Measurements from ENCODE around the gene SRP72. TPM values are rescaled to one million over a fixed set of nuclear protein-coding genes. Genes with fewer than 3 reads are reported as not detected.
"Not testable (repeated sequence)": the region's sequence is repeated elsewhere in the genome, so short reads cannot be mapped to it uniquely, and the experiment has no call there.

Gene SRP72
- total RNA-seq, 1 experiment from 2014 or later: 118 TPM

GRCh38 chr4:56463711-56464110, 3.7 kb upstream of the SRP72 start:
- Histone ChIP-seq H4K20me1 (ENCODE audit: low read length) (peaks cover 7% of the 10 kb centered on the region), H3K36me3 (ENCODE audit: low read depth, low read length) (peaks cover 35% of the 10 kb centered on the region), H2AFZ (ENCODE audit: low read length) (no peak overlapping the region), H3K4me1 (ENCODE audit: insufficient read depth, low read length) (peaks cover 15% of the 10 kb centered on the region), H3K27me3 (ENCODE audit: low read length) (no peaks in the 10 kb centered on the region), H3F3A (ENCODE audit: low read length, unreplicated experiment) (no peaks in the 10 kb centered on the region), H3K79me2 (ENCODE audit: low read length) (peaks cover 52% of the 10 kb centered on the region), H3K9me2 (replicated peaks; ENCODE audit: low read length) (no peaks in the 10 kb centered on the region), H3K4me3 (ENCODE audit: low read length) (no peak overlapping the region), H3K9ac (ENCODE audit: low read length) (no peak overlapping the region), H3K27ac (ENCODE audit: low read length) (no peak overlapping the region), H3K4me2 (ENCODE audit: low read length) (no peak overlapping the region), H3K9me3 (ENCODE audit: low read length) (no peaks in the 10 kb centered on the region)
- POLR2A ChIA-PET (ENCODE audit: unreplicated experiment): no interaction called here
- ATAC-seq (no peak), DNase-seq (no peak)
- TF ChIP-seq CTCF (conservative IDR thresholded peaks at IDR 0.05; ENCODE audit: low read depth, low read length) (no peak), EZH2phosphoT487 (IDR thresholded peaks at IDR 0.05; ENCODE audit: borderline replicate concordance, low read length) (no peak), EZH2 (IDR thresholded peaks at IDR 0.05; ENCODE audit: low read length, unreplicated experiment) (no peak)
- no TSS peak for BruUV-seq (replicated peaks)
- intact Hi-C loops (cut with micrococcal nuclease): no loop called here
- CTCF ChIA-PET: no interaction called here

GRCh38 chr4:56464581-56464980, 2.8 kb upstream of the SRP72 start:
- no peak for ATAC-seq
- peaks cover 16% of the 10 kb centered on the region for H4K20me1 ChIP-seq (ENCODE audit: low read length)
- peaks cover 23% of the 10 kb centered on the region for H3K4me1 ChIP-seq (ENCODE audit: insufficient read depth, low read length)
- peak overlapping the region; percentile 7; the same call in 1 of the 2 replicates for H3K4me2 ChIP-seq (ENCODE audit: low read length)
- peaks cover 60% of the 10 kb centered on the region for H3K79me2 ChIP-seq (ENCODE audit: low read length)
- CTCF ChIA-PET: no interaction called here
- peaks cover 30% of the 10 kb centered on the region for H3K36me3 ChIP-seq (ENCODE audit: low read depth, low read length)
- no peaks in the 10 kb centered on the region for H3F3A ChIP-seq (ENCODE audit: low read length, unreplicated experiment)
- no peak for DNase-seq
- H3K27ac ChIP-seq (ENCODE audit: low read length): no peak overlapping the region
- H3K4me3 ChIP-seq (ENCODE audit: low read length): no peak overlapping the region
- H3K27me3 ChIP-seq (ENCODE audit: low read length): no peaks in the 10 kb centered on the region
- intact Hi-C loops (cut with micrococcal nuclease): no loop called here
- H2AFZ ChIP-seq (ENCODE audit: low read length): no peak overlapping the region
- H3K9ac ChIP-seq (ENCODE audit: low read length): no peak overlapping the region
- H3K9me2 ChIP-seq (replicated peaks; ENCODE audit: low read length): no peaks in the 10 kb centered on the region
- no TSS peak for BruUV-seq (replicated peaks)
- POLR2A ChIA-PET (ENCODE audit: unreplicated experiment): no interaction called here
- no peaks in the 10 kb centered on the region for H3K9me3 ChIP-seq (ENCODE audit: low read length)
- TF ChIP-seq CTCF (conservative IDR thresholded peaks at IDR 0.05; ENCODE audit: low read depth, low read length) (no peak), EZH2 (IDR thresholded peaks at IDR 0.05; ENCODE audit: low read length, unreplicated experiment) (no peak), EZH2phosphoT487 (IDR thresholded peaks at IDR 0.05; ENCODE audit: borderline replicate concordance, low read length) (no peak)

DNA sequence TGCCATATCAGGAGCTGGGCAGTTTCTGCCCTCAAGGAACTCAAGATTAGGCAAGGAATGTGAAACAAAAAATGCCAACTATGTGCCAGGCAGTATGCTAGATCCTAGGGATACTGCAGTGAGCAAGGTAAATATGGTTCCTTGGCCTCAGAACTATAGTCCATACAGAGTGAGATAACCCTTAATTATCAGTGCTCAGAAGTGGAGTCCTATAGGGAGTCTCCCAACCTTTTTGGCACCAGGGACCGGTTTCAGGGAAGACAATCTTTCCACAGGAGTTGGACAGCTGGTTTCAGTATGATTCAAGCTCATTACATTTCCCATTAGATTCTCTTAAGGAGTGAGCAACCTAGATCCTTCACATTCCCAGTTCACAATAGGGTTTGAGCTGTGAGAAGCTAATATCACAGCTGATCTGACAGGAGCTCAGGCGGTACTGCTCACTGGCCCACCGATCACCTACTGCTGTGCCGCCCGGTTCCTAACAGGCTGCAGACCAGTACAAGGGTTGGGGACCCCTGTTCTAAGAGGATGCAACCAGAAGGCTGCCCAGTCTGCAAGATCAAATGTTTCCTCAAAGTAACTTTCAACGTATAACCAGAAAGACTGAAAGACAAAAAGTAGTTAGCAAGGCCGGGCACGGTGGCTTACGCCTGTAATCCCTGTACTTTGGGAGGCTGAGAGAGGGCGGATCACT, 1.7 kb upstream of the SRP72 start:
- BruUV-seq (replicated peaks): no TSS peak
- Histone ChIP-seq H3F3A (ENCODE audit: low read length, unreplicated experiment) (no peaks in the 10 kb centered on the region), H3K79me2 (ENCODE audit: low read length) (peaks cover 72% of the 10 kb centered on the region), H3K27me3 (ENCODE audit: low read length) (no peaks in the 10 kb centered on the region), H2AFZ (ENCODE audit: low read length) (no peak overlapping the region), H3K9ac (ENCODE audit: low read length) (peak overlapping the region; percentile 87; the same call in 1 of the 2 replicates), H3K27ac (ENCODE audit: low read length) (peak overlapping the region; percentile 75; the same call in 1 of the 2 replicates), H3K4me2 (ENCODE audit: low read length) (peak overlapping the region; percentile 89), H4K20me1 (ENCODE audit: low read length) (peaks cover 19% of the 10 kb centered on the region), H3K9me3 (ENCODE audit: low read length) (no peaks in the 10 kb centered on the region), H3K36me3 (ENCODE audit: low read depth, low read length) (peaks cover 29% of the 10 kb centered on the region), H3K4me3 (ENCODE audit: low read length) (peak overlapping the region; percentile 86; the same call in 1 of the 2 replicates), H3K4me1 (ENCODE audit: insufficient read depth, low read length) (peaks cover 26% of the 10 kb centered on the region), H3K9me2 (replicated peaks; ENCODE audit: low read length) (no peaks in the 10 kb centered on the region)
- CTCF ChIA-PET: no interaction called here
- POLR2A ChIA-PET (ENCODE audit: unreplicated experiment): interaction anchor here (0.6 kb wide), 3 partner anchors 12 to 26 kb away, joined by 3 to 6 read pairs (median 4); no protein-coding TSS in a partner anchor
- DNase-seq: peak; percentile 33
- ATAC-seq: no peak
- no peak for TF ChIP-seq EZH2phosphoT487 (IDR thresholded peaks at IDR 0.05; ENCODE audit: borderline replicate concordance, low read length)
- no peak for TF ChIP-seq EZH2 (IDR thresholded peaks at IDR 0.05; ENCODE audit: low read length, unreplicated experiment)
- TF ChIP-seq CTCF (conservative IDR thresholded peaks at IDR 0.05; ENCODE audit: low read depth, low read length): no peak
- intact Hi-C loops (cut with micrococcal nuclease): loop anchor here (2.0 kb wide), 1 partner anchor 29 kb away; the partner anchor contains the start of gene PAICS

- peak; percentile 74 for DNase-seq
- peak overlapping the region; percentile 87 for H3K9ac ChIP-seq (ENCODE audit: low read length)
- peaks cover 26% of the 10 kb centered on the region for H3K4me1 ChIP-seq (ENCODE audit: insufficient read depth, low read length)
- H3K4me3 ChIP-seq (ENCODE audit: low read length): peak overlapping the region; percentile 86
- H3K4me2 ChIP-seq (ENCODE audit: low read length): peak overlapping the region; percentile 89
- peak overlapping the region; percentile 74; the same call in 1 of the 2 replicates for H2AFZ ChIP-seq (ENCODE audit: low read length)
- CTCF ChIA-PET; H3F3A ChIP-seq (ENCODE audit: low read length, unreplicated experiment); H3K9me2 ChIP-seq (replicated peaks; ENCODE audit: low read length); BruUV-seq (replicated peaks); H3K27me3 ChIP-seq (ENCODE audit: low read length); H3K9me3 ChIP-seq (ENCODE audit: low read length): not testable (repeated sequence)
- peaks cover 78% of the 10 kb centered on the region for H3K79me2 ChIP-seq (ENCODE audit: low read length)
- peak overlapping the region; percentile 75 for H3K27ac ChIP-seq (ENCODE audit: low read length)
- H3K36me3 ChIP-seq (ENCODE audit: low read depth, low read length): peaks cover 29% of the 10 kb centered on the region
- peak; percentile 21 for ATAC-seq
- intact Hi-C loops (cut with micrococcal nuclease): loop anchor here (2.0 kb wide), 1 partner anchor 30 kb away; the partner anchor contains the start of gene PAICS
- POLR2A ChIA-PET (ENCODE audit: unreplicated experiment): interaction anchor here (0.5 to 0.6 kb wide), 2 partner anchors 13 to 511 kb away, joined by 3 to 4 read pairs; partner anchors contain the start of gene NOA1
- H4K20me1 ChIP-seq (ENCODE audit: low read length): peaks cover 19% of the 10 kb centered on the region
Observed at GRCh38 chr4:56466296-56466761, 1.1 kb upstream of the SRP72 start.

All from PC-3 (cell line).